Mucosa of gallbladder (tissue), 1 donor: ENCODE results near the gene NDUFS6. TPM values are rescaled to one million over a fixed set of nuclear protein-coding genes. Genes with fewer than 3 reads are reported as not detected.
"Not testable (repeated sequence)": the region's sequence is repeated elsewhere in the genome, so short reads cannot be mapped to it uniquely, and the experiment has no call there.

ENCODE experiments used
- DNase-seq: peaks from one replicate; pipeline ENCODE4 v3.0.0-alpha.2; 2020; ENCODE audit warnings: low spot score
- total RNA-seq: library from RNA; stranded (reverse); gene quantifications from one replicate; pipeline ENCODE4 v1.2.1, GENCODE V29; 2021
- donor health status: DM: no; HTN: no; CAD: no.

NDUFS6 gene
- total RNA-seq, 1 donor from 2014 or later, result 33.2 TPM

DNA sequence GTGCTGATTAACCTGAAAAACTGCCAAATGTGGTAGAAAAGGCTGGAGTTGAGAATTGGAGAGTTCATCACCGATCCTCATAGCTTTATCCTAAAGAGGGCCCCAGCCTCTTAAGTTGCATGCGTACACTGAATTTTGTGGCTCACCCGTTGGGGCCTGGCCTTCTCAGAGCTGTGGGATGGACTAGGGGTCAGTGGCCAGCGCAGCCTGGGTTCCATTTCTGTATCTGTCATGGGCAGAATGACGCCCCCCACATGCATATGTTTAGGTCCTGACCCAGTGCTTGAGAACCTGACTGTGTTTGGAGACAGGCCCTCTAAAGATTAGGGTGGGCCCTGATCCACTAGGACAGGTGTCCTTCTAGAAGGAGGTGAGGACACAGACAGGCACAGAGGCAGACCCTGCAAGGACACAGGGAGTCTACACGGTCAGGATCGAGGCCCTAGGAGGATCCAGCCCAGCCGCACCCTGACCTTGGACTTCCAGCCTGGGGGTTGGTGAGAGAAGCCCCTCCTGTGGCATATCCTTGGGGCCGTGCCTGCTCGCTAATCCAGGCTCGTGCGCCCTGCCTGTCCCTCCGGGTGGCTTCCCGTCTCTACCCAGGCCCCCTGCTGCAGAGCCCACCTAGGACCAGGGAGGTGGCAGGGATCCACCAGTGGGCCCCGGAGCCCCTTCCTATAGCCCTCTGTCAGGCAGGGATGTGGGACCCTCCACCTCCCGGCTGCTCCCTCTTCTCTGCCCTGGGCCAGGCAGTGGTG, 32.2 kb downstream of the NDUFS6 start:
- no peak for DNase-seq

DNA sequence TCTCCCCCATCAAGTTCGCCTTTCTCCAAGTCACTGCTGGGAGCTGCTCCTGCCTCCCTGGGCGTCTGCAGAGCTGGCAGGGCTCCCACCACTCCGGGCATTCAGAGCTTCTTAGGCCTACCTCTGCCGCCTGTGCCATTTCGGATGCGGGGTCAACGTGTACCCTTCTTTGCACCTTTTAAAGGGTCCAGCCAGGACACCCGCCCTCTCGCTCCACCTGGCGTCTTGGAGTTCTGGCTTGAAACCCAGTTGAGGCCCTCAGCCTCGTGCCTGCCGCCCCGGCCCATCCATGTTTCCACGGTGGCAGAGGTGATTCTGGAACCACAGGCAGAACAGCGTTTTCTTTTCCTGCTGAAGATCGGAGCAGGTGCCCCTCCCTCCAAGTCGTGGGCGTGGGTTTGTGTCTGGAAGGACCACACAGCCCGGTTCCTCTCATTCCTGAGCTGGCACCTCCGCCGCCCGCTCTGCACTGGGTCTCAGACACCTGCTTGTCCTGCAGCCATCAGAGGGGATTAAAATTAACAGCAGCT, 32.9 kb downstream of the NDUFS6 start:
- DNase-seq, result no peak

DNA sequence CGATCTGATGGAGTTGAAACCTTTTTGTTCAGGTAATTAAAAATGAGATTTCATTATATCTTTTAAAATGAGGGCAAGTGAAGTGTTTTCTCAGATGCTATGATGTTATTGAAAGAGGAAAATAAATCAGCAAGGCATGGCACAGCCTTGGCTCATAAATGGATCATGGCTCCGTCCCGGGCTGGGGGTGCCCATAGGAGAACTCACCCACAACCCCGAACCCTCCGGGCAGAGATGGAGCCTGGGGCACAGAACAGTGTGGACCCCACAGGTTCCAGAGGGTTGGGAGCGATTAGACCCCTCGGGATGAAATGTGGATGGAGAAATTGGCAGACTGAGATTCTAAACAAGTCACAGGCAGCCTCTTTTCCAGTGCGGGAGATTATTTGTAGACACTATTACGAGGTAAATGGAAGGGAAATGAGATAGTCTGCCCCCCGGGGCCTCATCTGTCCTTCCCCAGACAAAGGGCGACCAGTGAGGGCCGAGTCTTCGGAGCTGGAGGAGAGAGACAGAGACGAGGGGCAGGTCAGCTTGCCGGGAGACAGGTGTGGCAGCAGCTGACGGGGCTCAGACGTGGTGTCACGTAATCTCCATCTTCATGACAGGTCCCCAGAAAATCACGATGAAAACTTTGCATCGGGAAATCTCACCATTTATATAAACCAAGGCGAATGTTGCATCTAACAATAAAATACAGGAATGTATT, 33.7 kb downstream of the NDUFS6 start:
- no peak for DNase-seq

DNA sequence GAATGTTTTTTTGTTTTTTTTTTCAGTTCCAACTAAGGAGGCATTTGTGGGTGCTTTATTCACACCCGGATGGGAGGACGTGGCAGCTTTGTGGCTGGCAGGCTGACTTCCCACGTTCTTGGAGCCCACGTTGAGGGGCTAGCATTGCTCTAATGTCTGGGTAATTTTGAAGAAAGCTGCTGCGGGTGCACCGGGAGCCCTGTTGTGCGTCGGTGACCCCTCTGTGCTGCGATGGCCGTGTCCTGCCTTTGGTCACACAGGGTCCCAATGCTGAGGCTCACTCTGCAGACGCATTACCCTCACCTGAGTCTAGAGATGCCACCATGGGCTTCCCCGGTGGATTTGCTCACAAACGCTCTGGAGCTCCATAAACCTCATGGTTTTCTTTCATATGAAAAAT, 34.2 kb downstream of the NDUFS6 start:
- DNase-seq, result no peak

DNA sequence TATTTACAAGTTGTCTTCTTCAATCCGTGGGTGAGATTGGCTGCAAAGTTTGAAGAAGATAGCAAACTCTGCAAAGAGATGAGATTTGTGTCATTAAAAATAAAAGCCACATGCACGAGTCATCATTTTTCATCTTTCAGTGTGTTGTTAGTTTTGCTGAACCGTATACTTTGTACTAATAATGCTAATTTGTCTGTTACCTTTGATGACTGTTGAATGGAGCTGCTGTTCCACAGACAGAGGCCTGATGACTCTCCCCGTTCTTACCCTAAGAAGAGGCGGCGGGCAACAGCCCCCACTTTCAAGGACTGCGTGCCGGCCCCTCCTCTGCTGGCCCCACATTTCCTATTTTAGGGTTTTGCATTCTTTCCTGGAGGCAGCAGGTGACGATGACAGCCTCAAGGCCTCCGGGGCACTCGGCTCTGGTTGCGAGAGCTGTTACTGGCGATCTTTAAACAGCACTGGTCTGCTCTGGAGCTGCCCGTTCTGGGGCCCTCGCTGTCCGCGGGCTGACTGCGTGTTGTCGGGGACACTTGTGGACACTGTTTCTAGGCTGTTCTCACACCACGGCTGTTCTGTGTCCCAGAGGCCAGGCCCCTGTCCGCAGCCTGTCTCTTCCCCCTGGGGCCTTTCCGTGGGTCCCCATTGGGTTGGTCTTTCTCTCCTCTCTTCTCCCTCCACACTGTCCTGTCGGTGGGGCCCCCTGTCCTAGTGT, 35.1 kb downstream of the NDUFS6 start:
- no peak for DNase-seq

DNA sequence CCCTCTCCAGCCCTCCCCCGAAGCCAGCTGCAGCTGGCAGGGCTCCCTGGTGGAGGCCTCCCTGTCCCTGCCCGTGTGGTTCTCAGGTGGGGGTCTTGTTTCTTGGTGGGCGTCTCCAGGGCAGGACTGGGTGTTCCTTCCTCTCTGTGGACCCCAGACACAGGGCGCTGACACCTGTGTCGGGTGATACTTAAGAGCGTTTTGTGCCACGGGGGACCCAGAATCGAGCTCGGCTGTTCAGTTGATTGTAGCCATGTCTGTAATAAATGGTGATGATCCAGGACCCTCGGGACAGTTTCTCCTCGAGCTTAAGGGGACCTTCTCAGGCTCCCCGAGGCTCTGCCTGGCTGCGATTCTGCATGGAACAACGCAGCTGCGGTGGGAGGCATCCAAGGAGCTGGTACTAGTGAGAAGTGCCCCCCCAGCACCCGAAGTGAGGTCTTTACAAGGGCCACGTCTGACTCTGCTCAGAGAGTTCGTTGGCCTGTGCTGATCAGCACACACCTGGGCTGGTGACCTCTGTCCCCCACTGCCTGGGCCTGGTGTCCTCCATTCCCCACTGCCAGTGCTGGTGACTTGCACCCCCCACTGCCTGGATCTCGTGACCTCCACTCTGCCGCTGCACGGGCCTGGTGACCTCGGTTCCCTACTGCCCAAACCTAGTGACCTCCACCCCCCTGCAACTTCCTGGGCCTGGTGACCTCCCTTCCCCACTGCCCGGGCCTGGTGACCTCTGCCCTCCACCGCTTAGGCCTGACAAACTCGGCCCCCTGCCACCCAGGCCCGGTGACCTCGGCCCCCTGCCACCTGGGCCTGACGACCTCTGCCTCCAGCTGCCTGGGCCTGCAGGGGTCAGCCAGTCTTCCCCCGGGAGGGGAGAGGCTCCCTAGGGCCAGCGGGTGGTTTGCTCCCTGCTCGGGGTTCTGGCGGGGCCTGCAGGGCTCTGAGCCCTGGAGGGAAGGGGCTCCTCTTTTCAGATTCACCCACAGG, 36.0 kb downstream of the NDUFS6 start:
- DNase-seq, result no peak

DNA sequence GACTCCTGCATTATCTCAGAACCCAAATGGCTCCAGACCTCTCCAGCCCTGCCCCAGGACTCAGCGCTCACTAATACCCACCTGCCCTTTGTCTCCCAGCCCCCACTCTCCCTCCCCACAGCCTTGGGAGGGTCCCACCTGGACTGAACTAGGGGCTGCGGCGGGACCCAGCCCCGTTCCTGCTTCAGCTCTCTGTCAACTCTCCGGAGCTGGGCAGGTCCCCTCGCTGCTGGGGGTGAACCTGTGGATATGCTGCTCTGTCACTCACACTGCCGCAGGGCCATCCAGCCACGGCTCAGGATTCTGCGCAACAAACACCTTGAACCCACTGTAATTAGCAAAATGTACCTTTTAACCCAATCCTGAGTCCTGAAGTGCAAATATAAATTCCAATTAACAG, 36.8 kb downstream of the NDUFS6 start:
- no peak for DNase-seq

DNA sequence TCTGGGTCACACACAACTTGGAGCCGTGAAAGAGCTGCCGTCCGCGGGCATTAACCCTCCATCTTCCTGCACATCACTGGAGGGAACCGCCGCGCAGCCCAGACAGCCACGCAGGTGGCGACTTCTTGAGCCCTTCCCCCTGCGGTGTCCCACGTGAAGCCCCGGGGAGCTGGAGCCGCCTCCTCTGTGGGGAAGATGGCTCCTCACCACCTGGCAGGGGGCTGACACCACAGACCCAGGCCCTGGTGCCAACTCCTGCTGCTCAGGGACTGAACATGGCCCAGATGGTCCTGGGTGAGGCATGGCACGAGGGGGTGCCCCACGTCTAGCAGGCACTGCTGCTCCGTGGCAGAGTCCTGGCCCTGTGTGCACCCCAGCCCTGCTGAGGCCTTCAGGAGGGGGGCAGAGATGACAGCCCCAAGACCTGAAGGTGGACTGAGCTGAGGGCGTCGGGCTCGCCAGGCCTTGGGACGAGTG, 38.9 kb downstream of the NDUFS6 start:
- DNase-seq, result no peak

DNA sequence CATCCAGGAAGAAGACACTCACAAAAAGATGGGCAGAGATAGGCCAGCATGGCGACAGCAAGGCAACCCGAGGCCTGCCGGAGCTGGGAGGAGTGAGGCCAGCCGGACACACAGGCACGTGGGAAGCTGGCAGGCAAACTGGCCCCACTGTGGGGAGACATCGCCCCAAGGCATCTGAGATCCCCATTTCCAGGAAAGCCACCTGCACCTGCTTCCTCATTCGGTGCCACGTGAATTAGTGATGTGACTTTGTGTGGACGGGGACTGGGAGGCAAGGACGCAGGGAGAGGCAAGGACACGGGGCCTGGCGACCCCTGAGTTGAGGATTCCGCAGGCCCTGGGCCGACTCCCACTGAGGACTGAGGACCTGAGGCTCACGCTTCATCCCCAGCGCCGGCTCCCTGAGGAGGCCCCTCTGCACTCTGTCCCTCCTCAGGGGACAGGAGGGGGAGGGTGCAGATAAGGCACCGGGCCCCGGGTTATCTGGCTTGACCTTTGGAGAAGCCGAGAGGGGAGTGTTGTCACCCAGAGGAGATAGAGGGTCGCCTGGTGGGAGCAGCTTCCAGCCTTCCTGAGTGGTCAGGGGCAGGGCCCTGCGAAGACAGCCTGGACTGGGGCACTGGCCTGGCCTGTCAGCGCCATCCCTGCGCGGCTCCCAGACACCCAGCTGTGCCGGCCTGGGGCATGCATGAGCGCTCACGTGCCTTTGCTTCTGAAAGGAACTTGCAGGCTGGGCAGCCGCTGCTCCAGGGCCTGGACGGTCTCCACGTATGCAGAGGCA, 39.7 kb downstream of the NDUFS6 start:
- DNase-seq, result no peak

DNA sequence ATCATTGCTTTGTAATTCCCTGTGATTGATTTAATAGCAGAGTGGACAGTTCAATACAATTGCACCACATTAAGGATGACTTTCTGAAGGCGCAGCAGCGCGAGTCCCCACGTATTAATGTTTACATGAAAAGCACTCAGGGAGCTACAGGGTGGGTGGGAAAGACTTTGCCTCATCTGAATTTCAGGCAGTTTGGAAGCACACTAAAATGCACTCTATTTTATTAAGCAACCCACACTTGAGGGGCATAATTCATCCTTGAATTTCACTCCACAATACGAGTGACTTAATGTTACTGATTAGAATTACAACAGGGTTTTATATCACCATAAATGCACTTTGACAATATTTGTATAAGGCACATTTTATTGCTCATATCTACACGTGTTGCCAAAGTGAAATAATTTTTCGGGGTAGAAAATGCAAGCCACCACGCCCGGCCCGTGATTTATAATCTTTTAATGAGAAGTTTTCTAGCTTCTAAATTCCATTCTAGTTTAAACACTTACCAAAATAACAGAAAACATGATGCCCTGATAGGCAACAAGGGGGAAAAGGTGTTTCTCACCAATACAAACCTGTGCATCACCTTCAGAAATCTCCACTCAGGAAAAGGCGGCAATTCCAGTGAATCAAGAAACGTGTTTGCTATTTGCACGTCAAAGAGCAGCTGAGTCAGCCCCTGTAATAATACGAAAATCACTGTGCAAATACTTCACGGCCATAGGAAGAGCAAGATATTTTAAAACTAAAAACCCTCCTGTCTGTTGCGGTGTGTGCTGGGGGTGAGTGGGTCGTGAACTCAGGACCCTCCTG, 41.0 kb downstream of the NDUFS6 start:
- DNase-seq, result no peak

DNA sequence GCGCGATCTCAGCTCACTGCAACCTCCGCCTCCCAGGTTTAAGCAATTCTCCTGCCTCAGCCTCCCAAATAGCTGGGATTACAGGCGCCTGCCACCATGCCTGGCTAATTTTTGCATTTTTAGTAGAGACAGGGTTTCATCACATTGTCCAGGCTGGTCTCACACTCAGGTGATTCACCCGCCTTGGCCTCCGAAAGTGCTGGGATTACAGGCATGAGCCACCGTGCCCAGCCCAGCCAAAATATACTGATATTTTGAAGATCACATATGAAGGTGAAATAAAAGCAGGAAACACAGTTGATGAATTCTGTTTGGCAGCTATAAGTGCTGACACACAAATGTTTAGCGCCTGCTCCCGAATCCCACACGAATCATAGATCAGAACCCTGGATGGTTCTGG, 42.6 kb downstream of the NDUFS6 start:
- DNase-seq, result not testable (repeated sequence)

DNA sequence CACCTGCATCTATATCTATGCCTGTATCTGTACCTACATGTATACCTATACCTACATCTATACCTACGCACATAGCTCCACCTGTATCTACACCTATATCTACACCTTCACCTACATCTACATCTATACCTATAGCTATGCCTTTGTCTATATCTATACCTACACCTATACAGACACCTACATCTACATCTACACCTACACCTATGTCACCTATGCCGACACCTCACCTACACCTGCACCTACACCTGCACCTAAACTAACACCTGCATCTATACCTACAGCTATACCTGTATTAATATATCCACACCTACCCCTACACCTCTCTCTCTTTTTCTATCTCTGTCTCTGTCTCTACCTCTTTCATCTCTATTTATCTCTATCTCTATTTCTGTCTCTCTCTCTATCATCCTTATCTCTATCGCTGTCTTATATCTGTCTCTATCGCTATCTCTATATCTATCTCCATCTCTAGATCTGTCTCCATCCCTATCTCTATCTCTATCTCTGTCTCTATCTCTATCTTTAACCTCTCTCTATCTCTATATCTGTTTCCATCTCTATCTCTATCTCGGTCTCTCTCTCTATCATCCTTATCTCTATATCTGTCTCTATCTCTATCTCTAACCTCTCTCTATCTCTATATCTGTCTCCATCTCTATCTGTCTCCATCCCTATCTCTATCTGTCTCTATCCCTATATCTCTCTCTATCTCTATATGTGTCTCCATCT, 43.7 kb downstream of the NDUFS6 start:
- DNase-seq, result no peak

DNA sequence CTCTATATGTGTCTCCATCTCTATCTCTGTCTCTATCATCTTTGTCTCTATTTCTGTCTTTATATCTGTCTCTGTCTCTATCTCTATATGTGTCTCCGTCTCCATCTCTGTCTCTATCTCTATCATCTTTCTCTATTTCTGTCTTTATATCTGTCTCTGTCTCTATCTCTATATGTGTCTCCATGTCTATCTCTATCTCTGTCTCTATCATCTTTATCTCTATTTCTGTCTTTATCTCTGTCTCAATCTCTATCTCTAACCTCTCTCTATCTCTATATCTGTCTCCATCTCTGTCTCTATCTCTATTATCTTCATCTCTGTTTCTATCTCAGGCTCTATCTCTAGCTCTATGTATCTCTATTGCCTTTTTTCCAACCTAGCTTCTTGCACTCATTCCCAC, 44.5 kb downstream of the NDUFS6 start:
- no peak for DNase-seq

DNA sequence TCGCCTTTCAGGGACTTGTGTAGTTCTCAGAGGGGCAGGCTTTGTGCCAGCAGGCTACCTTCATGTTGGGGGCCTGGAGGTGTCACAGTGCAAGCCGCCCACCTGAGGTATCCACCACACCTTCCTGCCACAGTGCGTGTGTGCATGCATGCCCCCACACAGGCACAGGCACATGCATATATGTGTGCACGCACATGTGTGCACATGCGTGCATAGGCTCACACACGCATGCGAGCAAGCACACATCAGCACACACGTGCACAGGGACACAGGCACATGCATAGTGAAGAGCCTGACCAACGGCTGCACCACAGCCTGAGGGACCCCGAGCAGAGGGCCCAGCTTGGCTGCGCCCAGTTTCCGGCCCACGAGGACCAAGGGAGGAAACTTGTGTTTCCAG, 45.4 kb downstream of the NDUFS6 start:
- DNase-seq, result no peak

DNA sequence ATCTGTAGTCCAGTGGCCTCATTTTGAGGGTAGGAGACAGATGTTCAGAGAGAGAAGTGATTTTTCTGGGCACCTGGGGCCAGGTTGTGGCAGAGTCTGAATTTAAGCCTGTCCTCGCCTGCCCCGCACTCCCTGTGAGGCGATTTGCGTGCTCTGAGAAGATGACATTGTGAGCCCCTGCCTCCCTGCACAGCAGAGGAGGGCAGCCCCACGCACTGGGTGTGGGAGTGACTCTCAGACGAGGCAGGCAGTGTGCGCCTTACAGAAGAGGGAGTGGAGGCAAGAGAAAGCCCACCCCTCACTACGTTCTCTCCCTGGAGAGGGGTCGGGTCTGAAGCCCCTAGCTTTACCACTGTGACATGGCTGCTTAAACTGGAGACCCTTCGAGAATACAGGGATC, 45.8 kb downstream of the NDUFS6 start:
- DNase-seq, result no peak

DNA sequence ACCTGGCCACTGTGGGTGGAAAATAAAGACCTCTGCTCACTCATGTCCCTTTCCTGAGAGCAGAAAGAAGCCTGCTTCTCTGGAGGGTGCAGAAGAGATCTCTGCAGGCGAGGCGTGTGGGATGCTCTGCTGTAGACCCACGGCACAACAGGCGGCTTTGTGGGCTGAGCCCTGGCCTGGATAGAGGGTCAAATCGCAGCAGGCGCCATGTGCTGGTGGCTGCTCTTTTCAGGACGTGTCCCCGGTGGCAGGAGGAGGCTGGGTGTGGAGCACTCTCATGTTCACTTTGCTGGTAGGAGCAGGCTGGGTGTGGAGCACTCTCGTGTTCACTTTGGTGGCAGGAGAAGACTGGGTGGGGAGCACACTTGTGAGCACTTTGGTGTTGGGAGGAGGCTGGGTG, 46.4 kb downstream of the NDUFS6 start:
- DNase-seq, result no peak

DNA sequence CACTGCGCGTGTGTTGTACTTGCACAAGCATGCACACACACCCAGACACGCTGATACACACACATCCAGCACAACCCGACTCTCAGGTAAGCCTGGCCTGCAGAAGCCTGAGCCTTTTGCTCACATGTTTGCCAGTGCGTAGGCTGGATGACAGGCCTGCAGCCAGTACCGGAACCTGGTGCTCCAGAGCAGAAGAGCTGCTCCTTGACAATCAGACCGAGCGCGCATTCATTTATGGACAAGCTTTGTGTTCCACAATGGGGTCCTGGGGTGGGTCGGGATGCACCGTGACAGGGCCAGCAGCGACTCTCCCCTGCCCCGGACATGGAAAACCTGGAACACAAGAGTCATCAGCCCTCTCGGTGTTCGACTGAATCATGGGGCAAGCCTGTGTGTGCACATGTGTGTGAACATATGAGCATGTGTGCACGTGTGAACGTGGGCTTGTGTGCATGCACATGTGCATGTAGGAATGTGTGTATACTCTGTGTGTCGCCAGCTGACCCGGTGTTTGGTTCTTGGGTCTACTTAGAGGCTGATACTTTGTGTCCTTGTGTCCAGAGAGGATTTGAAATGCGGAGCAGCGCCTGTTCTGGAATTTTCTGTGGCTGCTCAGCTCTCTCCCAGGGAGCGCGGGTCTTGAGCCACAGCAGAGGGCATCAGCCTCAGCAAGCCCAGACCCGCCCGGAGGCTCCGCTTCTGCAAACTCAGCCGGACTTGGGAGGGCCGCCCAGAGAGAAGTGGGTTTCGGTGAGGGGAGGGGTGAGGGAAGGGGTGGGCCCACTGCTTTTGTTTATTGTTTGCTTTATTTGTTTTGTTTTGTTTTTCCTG, 49.3 kb downstream of the NDUFS6 start:
- DNase-seq, result no peak
